Measurements from ENCODE around the gene SRGAP3.
"Not testable (repeated sequence)": the region's sequence is repeated elsewhere in the genome, so short reads cannot be mapped to it uniquely, and the experiment has no call there.

SRGAP3 gene

DNA sequence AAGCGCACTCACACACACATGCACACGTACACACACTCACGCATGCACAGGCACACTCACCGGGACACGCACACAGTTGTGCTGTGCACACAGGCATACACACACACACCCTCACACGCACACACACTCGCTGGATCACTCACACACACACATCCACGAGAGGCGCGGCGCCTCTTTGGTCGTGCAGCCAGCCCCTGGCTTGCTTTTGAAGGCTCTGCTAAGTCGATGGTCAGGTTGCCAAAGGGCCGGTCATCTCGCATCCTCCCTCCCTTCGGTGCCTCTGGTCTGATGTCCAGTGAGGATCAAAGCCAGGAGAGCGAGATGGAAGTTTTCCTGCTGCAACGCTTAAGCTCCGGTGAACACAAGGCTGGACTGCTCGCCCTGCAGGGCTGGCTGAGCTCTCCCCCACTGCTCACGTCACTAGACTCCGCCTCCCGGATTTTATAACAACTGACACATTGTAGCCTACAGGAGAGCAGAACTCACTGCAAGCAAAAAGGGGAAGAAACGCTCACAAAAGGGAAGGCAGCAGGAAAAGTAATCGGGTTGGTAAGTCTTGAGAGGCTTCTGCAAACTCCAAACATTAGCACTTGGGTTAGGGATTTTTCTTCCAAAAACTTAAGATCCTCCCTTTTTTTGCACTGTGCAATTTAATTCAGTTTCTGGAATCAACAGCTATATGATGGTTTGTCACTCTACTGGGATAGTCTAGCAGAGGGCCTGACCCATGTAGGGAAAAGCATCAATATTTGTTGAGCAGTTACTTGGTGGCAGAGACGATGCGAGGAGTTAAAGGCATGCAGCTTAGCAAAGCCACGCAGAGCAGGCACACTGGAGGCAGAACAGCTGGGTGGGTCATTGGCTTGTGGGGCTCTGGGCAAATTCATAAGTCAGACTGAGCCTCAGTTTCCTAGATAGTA lies at the start of gene SRGAP3:
SRGAP3 (minus strand) TSS at position 374 of the 920 bp plus-strand sequence. CDS start 695 bp downstream, outside the sequence.
- DNase-seq (ENCODE audit: low spot score), result peak; percentile 66

GRCh38 chr3:9298236-9298635 lies 48.8 kb upstream of the SRGAP3 start:
- DNase-seq (ENCODE audit: low spot score), result no peak

- DNase-seq (ENCODE audit: low spot score), result no peak
These were observed 46.8 kb upstream of the SRGAP3 start for GRCh38 chr3:9296241-9296640.

DNA sequence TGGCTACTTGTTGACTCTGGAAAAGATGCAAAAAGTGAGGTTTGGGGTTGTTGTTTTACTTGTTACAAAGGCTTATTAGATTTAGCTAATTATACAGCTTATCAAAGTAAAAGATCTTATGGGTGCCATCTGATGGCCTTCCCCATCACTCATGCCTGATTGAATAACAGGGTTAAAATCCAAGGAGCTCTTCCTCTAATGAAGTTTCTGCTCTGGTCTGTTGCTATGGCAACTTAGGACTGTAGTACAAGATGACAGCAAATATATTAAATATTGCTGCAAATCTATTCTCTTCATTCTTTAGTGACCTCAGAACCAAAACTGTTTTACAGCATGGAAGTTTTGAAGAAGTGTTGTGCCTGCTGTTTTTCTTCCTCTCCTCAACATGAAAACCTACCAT lies 45.6 kb upstream of the SRGAP3 start:
- no peak for DNase-seq (ENCODE audit: low spot score)

- not testable (repeated sequence) for DNase-seq (ENCODE audit: low spot score)
These were observed 44.5 kb upstream of the SRGAP3 start for GRCh38 chr3:9293953-9294352.

GRCh38 chr3:9293076-9293475 lies 43.6 kb upstream of the SRGAP3 start:
- DNase-seq (ENCODE audit: low spot score), result no peak

- DNase-seq (ENCODE audit: low spot score), result no peak
These were observed 43.1 kb upstream of the SRGAP3 start for GRCh38 chr3:9292516-9292915.

DNA sequence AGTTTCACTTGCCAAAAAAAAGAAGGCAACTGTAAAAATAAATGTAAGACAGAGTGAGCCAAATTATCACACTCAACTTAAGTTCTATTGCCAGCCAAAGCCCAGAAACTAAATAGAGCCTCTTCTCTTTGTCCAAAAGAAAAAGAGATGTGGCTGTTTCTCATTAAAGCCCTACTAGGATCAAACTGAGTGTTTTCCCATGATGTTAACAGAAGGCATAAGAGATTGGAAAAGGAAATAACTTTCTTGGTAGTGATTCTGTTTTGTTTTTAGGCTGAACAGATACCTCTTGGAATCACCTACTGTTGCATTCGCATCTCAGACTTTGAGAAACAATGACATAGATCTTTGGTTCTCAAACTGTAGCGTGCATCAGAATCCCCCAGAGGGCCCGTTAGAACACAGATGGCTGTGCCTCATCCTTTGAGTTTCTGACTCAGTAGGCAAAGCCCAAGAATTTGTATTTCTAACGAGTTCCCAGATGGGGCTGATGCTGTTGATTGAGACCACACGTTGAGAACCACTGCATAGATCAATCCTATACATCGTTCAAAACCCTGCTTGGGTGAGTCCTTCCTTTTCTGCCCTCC lies 42.5 kb upstream of the SRGAP3 start:
- DNase-seq (ENCODE audit: low spot score), result no peak

DNA sequence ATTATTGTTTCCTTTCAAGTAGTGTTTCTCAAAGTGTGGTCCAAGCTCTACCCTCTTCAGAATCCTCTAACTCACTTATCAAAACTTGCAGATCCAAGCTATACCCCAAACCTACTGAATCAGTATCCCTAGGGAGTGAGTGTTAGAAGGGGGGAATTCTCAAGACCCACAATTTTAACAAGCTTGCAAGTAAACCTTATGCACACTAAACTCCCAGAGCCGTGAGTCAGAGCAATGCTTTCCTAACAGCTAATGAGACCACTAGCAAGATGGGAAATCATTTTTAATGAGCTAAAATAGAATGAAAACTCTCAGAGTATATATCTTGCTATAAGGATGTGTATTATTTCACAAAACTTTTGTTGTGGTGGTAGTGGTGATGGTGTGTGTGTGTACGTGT lies 41.1 kb upstream of the SRGAP3 start:
- no peak for DNase-seq (ENCODE audit: low spot score)

DNA sequence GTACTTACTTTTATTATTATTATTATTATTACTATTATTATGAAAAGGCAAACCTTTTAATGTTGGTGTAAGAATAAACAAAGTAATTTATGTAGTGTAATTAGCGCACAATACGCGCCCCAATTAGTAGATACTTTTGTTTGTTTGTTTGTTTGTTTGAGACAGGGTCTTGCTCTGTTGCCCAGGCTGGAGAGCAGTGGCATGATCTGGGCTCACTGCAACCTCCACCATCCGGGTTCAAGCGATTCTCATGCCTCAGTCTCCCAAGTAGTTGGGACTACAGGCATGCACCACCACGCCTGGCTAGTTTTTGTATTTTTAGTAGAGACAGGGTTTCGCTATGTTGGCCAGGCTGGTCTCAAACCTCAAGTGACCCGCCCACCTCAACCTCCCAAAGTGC lies 32.1 kb upstream of the SRGAP3 start:
- DNase-seq (ENCODE audit: low spot score), result not testable (repeated sequence)

GRCh38 chr3:9280451-9281219 lies 31.2 kb upstream of the SRGAP3 start:
- no peak for DNase-seq (ENCODE audit: low spot score)

DNA sequence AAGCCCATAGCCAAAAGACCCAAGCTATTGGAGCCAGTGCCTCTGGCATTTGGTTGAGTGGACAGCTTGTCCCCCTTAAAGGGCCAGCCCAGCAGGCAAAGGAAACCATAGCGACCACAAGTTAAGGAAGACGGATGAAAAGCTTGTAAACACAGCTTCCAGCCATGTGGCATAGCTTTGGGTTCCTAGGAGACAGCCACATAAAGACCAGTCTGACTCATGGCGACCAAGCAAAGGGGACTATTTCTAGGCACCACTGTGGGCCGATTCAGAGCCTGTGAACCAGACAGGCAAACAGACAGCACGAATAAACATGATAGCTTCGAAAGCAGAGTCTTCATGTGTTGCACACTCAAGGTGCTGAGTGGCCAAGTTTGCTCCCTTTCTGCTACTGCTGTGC lies 30.5 kb upstream of the SRGAP3 start:
- no peak for DNase-seq (ENCODE audit: low spot score)

DNA sequence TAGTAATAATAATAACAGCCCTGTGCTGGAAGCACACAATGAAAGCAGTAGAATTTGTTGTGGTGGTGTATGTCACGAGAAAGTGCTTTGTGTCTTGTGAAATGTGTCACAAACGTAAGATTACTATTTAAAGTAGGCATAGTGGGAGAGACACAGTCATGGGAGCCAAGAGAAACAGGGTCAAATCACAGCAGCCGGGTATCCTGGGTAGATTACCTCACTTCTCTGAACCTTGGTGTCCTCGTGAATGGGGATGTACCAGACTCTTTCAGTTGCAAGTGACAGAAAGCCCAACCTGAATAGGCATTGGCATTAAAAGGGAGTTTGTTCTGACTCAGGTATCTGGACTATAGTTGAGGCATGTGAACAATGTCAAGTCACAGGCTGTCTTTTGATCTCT lies 29.1 kb upstream of the SRGAP3 start:
- DNase-seq (ENCODE audit: low spot score), result no peak

GRCh38 chr3:9278085-9278484 lies 28.6 kb upstream of the SRGAP3 start:
- no peak for DNase-seq (ENCODE audit: low spot score)

DNA sequence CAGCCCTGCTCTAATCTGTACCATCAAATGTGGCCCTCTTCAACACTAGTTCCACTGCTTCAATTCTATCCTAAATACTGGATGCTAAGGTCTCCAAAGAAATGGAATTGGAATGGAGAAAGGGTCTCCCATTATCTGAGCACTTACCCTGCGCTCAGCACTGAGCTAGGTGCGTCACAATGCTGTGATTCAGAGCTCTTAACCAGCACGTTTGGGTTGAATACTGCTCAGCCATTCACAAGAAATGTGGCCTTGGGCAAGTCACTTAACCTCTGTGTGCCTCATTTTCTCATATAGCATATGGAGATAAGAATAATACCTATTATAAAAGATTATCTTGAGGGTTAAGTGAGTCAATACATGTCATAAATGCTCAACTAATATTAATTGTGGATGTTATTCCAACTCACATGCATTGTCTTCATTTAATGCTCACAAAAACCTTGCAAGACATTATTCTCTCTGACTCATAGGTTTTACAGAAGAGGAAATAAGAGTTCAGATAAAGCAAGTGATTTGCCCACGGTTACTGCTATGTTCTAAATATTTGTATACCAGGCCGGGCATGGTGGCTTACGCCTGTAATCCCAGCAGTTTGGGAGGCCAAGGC lies 27.4 kb upstream of the SRGAP3 start:
- DNase-seq (ENCODE audit: low spot score), result no peak

- DNase-seq (ENCODE audit: low spot score), result no peak
These were observed 22.5 kb upstream of the SRGAP3 start for GRCh38 chr3:9271903-9272302.

DNA sequence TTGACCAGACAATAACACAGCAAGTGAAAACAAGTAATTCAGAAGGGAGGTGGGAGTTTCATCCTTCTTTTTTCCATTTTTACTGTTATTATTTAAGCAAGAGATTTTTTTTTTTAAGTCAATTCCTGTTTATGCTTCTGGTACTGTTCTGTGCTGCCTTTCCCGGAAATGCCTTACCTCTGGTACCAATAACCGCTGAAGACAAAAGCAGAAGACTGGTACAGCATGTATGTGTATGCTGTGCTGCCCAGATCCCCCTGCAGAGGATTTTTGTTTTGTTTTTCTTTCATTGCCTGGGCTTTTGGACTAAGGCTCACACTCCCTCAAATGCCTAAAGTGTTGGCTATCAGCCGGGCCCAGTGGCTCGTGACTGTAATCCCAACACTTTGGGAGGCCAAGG lies 21.3 kb upstream of the SRGAP3 start:
- DNase-seq (ENCODE audit: low spot score), result no peak

DNA sequence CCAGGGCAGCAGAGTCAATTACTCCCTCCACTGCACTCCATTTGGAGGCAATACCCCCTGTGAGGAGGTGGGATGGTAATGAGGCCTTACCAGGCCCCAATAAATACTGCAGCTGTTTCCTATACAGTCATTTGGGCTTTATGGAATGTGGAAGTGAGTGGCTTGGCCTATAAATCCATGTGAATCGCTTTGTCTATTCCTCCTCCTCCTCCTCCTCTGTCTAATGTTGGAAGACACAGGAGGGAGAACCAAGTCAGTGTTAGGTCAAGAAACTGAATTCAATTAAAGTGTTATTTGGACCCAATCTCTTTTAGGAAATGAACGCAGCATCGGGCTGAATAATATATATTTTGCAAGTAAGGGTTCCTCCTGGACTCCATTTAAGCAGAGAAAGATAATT lies 17.3 kb upstream of the SRGAP3 start:
- no peak for DNase-seq (ENCODE audit: low spot score)

GRCh38 chr3:9260305-9260704 lies 10.9 kb upstream of the SRGAP3 start:
- DNase-seq (ENCODE audit: low spot score), result no peak

DNA sequence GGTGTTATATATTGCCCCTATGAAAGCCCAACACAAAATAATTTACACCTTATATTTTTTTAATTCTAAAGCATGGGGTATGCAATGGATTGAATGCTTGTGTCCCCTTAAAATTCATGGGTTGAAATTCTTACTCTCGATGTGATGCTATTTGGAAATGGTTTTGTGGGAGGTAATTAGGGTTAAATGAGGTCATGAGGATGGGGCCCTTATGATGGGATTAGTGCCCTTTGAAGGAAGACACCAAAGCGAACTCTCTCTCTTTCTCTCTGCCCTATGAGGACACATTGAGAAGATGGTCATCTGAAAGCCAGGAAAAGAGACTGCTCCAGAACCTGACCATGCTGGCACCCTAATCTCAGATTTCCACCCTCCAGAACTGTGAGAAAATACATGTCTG lies 7.6 kb upstream of the SRGAP3 start:
- no peak for DNase-seq (ENCODE audit: low spot score)

DNA sequence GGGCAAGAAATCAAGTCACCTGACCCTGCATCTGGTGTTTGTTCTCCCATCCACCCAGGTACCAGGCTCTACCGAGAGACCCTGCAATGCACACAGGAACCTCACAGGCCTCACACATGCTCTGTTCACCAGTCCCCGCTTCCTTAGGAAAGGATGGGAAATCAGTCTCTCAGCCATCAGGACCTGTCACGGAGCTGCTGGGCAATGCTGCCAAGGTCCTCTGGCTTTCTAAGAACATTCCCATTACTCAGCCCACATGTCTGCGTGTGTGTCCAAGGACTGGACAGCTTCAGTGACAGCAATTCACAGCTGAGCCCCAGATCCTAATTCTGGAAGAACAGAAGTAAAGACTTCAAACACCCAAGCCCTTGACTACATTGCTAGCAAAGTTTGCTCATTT lies 6.5 kb upstream of the SRGAP3 start:
- no peak for DNase-seq (ENCODE audit: low spot score)

GRCh38 chr3:9254764-9255163 lies 5.3 kb upstream of the SRGAP3 start:
- DNase-seq (ENCODE audit: low spot score), result no peak

Data from CD4-positive, alpha-beta T cell treated with Interleukin-15 for 4 hours (primary cell).